ENCODE results near the gene HOXB9.

Gene HOXB9

DNA sequence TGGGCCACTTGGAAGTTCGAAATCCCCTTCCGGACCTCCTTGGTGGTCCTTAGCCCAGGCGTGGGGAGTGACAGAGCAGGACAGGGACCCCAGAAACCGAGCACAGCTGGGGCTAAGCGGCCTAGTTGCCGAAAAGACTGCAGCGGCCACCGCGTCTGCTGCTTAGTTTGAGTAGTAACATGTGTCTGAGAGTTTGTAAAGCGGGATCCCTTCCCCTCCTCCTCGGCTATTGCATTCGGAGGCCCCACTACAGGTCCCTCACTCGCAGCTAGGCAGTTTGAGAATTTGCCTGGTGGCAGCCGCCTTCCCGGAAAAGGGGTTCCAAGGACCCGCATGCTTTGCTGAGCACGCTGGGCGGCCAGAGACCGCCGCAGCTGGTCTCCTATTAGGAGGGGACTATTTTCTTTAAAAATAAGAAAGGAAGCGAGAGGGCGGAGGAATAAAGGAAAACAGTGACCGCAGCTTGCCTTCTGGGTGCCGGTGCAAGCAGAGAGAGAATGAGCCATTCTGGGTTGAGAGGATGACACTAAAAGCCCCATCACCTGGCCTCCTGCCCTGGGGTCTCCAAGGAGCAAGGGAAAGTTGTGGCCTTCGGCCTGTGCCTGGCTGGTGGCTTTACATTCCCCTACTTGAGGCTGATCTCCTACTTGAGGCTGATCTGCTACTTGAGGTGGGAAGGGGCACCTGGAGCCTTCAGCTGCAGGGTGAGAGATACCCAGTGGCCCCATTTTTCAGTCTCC, 31.4 kb downstream of the HOXB9 start:
- DNase-seq: no peak

DNA sequence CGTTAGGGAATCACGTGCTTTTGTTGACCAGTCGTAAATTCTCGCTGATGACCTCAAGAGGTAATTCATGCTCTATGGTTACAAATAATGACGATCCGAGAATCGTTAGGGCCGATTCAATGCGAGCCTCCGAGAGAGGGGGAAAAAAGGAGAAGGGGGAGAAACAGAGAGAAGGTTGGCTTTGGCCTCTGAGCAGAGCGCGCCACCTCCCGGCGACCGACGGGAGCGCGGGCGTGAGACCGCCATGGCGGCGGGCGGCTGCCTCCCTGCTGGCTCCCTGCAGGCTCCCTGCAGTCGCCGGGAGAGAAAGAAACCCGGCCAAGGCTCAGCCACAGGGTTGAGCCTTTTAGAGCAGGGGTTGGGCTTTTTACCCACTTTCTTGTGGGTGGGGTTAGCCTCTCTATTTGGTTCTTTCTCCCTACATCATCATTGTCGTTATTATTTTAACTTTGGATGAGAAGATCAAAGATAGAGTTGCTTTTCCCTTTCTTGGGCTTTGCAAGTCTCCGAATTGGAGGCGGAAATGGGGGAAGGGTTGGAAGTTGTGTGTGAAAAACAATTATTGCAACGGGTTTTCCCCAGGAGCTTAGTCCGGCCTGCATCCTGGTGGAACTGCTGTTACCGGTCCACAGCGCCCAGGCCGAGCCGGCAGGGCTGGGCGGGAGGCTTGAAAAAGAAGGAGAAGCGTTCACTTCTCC, 32.2 kb downstream of the HOXB9 start:
- DNase-seq: peak; percentile 66

DNA sequence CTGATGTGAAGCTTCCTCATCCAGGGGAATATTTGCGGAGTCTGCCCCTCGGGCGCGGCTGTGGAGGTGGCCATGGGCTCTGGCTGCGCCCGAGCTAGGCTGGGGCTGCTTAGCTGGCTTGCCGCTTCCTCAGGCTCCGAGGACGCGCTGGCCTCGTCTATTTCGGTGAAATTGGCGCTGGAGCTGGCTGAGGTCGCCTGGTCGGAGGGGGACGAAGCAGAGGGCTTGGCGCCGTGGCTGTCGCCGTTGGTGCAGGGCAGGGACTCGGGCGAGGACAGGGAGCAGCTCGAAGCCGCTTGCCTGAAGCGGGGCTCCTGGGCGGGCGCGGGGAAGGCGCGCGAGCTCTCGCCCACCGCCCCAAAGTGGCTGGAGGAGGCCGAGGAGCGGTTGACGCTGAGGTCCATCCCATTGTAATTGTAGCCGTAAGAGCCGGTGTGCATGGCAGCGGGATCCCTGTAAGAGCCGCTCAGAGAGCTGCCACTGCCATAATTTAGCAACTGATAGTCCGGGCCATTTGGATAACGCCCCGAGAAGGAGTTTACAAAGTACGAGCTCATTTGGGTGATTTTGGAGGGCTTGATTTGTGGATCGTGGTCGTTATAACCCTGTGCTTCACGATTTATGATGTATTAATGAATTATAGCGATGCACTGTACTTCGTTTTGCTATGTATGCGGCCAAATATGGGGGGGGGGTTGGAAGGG, 32.9 kb downstream of the HOXB9 start, which contains the start of gene HOXB5:
Gene HOXB5 (minus strand): TSS at position 654 of the 704 bp plus-strand sequence. CDS start 97 bp downstream, at position 557.
- DNase-seq: no peak

DNA sequence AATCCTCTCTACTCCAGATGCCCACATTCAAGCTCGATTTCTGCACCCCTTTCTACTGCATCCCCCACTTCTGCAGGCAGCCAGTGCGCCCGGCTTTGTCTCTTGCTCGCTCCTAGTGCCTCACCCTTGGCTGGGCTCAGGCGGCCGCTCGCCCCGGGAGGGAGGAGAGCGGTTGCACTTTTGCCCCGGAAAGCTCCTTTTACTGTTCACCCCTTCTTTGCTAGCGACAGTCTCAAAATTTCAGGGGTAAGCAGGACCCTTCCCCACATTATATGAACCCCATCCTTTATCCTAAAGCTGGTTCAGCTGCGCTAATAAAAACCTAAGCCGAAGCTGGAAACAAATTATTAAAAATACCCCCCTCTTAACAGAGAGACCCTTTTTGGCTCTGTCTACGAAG, 33.6 kb downstream of the HOXB9 start:
- DNase-seq: no peak

DNA sequence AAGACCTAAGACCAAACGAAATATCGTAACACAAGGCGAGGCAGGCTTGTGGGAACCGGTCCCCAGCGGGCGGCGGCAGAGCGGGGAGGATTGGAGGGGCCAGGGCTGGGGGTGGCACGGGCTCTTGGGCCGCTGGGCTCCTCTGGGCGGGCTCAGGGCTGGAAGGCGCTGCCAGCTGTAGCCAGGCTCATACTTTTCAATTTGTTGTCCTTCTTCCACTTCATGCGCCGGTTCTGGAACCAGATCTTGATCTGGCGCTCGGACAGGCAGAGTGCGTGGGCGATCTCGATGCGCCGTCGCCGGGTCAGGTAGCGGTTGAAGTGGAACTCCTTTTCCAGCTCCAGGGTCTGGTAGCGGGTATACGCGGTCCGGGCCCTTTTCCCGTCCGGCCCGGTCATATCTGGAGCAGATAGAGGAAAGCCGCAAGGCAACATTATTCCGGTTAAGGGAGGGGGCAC, 34.1 kb downstream of the HOXB9 start:
- no peak for DNase-seq

DNA sequence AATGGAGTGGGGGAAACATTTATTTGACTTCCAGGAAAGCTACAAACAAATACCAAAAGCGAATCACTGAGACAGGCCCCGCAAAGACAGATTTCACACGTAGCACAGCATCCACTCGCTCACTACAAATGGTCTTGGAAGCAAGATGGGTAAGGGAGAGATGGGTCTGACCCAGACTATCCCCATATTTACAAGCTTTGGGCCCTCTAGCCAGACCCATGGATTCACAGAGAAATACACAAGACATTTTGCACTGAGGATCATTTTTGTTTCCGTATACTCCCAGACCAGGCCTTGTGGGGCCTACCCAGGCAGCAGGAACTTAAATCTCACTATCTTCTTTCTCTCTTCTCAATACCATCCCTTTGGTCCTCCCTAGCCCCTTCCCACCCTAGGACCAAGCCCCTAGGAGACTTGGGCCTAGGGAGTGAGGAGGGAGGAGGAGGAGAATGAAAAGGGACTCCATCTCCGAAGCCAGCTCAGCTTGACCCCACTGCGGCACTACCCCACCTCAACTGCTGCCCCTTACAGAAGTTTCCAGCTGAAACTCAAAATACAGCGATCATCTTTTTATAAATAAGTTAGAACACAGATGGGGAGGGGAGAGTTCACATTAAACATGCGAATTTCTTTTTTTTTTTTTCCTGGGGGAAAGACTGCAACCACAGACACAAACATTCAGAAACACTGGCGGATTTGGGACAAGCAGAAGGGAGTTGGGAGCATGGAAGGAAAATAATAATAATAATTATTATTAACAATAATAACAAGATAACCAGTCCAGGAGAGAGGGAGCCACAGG, 34.7 kb downstream of the HOXB9 start:
- DNase-seq: no peak

DNA sequence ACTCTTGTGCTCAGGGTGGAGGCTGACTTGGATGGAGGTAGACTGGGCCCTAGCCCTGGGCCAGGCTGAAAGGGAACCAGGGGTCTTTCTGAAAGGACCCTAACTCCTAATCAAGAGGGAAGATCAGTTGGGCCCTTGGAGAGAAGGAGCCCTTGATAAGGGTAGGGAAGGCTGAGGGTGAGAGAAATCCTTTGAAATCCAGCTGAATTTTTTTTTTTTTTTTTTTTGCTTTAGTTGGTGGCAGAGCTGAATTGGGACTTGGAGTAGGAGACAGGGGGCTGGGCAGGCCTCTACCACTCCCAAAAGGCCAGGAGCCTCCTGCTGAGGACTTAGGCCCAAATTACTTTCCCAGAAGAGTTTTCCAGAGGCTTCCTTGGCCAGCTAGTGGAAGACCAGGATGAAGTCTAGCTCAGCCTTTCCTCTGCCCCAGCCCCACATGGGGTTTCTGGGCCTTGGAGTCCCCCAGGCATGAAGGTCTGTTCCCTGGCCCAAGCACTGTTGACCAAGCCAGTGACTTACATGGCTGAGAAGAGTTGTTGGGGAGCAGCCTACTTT, 35.5 kb downstream of the HOXB9 start:
- no peak for DNase-seq

DNA sequence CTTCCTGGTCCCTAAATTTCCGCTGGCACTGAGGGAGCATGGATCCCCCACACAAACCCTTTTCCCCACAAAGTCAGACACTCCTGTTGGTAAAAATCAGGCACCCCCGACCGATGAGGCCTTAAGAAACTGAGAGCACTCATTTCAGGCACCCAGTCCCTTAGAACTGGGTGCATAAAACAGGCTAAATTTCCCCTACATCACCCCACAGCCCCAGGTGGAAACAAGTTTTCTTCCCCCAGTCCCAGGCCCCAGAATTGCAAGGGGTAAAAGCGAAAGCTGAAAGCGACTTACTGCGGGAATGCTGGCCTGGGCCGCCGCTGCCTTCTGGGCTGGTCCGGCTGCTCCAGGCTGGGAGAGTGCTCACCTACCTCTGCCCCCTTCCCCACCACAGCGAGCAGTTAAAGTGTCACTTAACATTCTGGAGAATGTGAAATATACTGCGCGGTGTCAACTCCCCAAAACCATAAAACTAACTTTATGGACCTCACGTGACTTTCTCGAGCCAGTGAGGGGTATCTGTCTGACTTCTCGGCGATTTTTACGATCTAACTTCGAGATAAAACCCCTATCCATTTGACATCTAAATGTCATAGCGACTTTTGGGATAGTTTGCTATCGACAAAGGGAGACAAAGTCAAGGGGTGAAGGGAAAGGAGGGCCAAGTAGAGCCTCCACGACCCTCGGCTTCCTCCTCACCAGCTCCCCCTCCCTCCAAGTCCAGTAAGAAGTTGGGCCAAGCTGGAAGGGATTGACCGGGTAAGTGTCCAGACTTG, 36.1 kb downstream of the HOXB9 start, which contains the start of gene HOXB3:
Gene HOXB3 (minus strand): TSS at position 411 of the 776 bp plus-strand sequence. CDS start 37,767 bp downstream, outside the sequence.
- no peak for DNase-seq

DNA sequence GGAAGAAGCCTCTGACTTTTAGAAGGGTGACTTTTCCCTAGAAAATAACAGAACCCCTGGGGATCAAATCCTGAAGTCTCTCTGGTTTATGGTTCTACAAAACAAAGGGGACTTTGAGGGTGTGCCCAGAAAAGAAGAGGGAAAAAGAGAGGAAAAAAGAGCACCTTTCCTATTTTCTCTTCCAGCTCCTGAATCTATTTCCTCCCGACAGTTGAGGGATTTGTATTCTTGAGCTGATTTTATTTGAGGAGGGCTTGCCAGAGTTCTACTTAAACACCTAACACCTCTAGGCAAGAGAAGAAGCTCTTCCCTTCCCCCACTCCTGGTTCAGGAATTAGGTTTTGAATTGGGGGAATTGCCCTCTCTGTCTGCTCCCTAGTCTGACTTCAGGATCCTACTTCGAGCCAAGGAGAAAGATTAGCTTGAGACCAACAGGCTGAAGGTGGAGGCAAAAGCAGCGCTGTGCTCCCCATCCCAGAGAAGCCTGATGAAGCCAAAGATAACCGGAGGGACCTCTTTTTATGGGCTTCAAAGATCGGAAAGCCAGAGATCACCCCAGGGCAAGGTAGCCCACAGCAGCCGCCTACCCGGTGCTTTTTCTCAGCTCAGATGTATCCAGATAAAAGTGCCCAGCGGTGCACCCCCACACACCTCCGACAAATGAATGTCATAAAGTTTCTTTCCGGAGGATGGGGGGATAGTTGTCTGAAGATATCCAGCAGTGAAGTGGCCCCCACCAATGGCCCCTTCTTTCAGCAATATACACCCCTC, 36.9 kb downstream of the HOXB9 start:
- no peak for DNase-seq

DNA sequence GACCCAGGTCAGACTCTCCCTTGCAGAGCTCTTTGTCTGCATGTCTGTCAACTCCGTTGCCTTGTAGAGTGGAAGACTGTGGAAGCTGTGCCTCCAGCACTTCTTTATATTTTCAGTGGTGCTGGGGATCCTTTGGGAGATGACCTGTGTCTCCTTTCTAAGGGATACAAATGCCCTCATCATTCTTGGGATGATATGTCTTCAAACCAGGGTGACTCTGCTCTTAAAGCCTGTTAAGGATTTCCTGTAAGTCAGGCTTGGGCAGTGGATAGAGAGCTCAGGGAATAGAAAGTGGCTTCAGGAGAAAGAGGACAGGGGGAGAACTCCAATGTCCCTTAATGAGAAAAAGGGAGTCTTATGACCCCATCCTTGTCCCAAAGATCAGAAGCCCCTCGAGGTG, 37.6 kb downstream of the HOXB9 start:
- DNase-seq: no peak

DNA sequence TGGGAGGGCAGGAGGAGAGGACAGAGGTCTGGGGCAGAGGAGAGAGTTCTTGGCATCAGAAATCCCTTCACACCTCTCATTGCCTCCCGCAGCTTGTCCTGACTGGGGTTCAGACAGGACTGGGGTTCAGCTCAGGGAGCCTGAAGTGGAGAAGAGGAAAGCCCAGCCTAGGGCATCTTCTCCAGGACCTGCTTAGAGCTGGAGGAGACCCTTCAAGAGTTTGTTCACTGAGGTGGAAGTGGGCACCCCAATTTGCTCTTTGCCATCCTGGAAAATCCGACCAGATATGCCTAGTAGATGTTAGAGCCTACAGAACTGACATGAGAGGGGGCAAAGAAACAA, 38.1 kb downstream of the HOXB9 start:
- DNase-seq: no peak

DNA sequence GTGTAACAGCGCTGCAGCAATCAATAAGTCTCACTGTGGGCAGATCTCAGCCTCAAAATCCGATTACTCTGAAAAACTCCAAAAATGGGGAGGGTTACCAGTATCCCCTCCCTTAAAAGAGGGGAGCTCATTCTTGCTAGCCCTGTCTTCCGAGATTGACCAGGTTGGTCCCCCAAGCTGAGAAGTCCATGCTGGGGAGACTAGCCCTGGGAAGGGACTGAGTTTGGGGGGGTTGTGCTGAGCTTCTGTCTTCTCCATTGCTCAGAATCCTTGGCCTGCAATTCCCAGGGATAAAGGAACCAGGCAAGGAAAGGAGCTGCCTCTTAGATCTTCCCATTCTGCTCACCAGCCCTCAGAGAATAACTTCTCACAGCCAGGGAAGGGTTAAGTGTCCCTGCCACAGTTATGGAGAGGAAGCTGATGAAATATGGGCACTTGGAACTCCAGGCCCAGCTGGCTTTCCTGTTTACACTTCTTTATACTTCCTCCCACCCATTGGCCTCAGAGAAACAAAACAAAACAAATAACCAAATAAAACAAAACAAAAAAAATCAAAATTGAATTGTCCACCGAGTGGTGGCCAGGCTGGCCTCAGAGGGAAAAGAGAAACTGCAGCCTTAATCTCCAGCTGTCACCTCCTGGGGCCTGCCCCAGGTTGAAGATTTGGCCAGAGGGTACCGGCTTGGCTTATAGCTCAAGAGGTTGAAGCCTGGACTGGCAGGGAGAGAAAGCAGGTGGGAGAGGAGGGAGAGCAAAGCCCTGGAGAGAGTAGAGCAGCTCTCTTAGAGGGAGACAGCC, 38.7 kb downstream of the HOXB9 start:
- DNase-seq: no peak

DNA sequence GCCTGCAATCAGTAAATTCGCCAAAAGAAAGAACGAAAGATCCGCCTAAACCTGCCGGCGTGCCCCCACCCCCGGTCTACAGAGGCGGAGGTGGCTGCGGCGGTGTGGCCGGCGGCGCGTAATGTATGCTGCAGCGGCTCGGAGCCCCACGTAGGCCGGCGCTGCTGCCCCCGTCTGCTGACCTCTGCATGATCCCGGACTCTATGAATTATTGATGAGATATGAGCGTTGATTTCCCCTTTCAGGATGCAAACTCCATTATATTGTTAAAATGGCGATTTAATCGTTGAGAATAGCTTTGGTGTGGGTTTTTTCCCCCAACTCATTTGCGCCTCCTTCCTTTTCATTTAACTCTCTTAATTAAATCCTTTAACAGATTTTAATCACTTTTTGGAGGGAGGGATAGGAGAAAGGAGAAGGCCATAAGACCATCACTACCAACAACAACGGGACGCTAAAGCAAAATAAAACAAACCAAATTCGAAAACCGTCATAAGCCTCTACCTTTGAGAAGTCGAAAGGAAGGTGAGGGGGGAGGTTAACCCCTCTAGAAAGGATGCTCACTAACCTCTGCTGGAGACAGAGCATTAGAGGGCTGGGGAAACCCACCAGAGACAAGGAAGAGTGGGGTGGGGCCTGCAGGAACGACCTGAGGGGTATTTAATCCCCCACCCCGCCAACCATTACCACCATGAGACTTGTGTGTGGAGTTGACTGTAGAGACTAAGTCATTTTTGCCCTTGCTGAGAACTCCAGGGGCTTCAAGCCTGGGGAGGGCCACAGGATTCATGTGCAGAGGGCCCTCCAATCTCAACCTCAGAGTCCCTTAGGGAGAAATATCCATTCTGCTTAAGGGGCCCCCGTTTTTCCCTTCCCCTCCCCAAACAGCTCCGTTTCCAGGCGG, 39.6 kb downstream of the HOXB9 start:
- DNase-seq: no peak

DNA sequence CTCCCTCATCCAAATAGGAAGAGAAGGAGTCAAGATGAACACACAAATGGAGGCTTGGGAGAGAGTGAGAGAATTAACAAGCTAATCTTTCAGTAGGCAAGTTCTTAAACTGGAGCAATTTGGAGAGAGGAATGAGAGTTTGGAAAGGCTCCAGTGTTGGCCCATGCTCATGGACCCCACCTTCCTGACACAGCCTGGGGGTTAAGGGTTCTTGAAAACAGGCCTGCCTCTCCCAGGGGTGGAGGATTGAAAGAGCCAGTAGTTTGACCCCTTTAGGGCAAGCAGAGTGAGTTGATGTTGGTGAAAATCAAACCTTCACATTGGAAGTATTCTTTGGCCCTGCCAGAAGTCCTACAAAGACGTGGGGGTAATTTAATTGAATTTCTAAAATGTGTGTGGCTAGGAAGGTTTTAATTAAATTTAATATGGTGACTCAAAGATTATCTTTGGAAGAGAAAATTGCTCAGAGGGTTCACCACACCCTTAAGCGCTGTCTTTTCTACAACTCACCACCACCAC, 41.9 kb downstream of the HOXB9 start:
- DNase-seq: no peak

DNA sequence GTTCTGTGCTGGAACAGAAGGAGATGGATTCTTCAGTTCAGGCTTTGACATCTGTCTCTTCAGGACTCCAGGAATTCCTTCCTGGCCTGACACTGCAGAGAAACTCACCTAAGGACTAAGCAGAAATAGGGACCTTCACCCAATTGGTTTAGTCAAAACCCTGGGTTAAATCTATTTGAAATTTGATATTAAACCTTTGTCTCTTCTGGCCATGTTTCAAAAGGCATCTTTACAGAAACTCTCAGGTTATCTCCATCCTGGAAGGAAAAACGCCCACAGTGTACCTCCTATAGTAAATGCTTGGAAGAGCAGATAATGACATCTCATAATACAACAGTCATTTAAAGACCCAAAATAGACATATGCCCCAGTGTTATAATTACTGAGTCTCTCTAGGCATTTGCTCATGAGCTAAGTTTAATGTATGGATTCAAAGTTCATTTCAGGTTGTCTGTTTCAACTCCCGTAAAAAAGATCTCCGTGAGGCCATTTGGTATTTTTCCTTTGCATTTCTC, 42.4 kb downstream of the HOXB9 start:
- no peak for DNase-seq

DNA sequence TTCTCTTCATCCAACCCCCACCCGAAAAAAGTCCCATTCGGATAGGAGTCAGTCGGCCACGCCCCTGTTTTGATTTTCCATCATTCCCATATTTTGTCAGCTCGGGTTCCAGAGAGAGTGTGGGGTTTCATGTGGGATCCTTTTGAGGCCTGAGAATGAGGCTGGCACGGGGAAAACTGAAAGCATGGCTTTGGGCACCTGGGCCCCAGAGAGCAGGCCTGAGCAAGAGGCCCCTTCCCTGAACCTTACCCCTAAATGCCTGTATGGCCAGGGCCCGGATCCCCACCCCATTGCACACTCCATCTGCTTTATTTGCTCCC, 43.4 kb downstream of the HOXB9 start:
- no peak for DNase-seq

DNA sequence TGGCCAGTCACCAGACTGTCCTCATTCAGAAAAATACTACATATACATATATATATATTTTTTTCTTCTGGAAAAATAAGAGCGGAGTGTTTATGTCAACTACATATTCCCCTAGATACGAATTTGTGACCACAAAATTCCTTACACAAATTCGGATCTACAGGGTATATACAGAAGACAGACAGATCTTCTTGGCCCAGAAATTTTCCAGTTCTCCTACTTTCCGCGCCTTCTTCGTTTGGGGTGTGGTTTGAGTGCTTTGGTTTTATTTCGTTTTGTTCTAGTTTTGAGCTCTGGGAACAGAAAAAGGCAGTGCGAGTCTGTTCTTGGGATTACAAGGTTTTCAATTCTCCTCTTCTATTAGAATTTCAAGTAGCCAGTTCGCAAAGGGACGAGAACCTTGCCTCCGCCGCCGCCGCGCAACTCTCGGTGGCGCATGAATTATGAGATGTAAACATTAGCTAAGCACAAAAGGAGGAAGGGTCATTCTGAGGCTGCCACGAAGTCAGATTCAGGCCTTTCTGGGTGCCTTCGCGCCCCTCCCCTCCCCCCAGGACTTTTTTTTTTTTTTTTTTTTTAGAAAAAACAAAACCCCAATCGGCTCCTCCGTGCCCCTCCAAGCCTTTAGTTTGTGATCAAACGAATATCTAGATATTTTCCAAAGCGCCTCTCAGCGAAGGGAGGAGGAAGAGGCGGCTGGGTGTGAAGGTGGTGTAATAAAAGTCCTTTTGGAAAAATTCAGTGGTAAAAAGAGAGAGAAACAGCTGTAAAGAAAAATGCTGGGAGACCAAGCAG, 46.2 kb downstream of the HOXB9 start:
- DNase-seq: no peak

DNA sequence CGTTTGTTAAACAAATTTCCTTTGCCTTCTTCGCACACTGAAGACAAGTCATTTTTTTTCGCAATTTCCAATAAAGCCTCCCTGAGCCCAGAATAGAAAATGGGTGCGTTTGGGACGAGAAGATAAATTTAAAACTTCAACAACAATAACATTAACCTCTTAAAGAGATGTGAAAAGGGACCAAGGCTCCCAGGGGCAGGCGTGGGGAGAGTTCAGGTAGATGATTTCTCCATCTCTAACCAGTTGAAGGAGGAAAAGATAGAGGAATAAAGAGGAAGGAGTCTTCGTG, 46.7 kb downstream of the HOXB9 start:
- no peak for DNase-seq
